PC-9 (cell line): ENCODE results near the gene ABCD3. TPM values are rescaled to one million over a fixed set of nuclear protein-coding genes. Genes with fewer than 3 reads are reported as not detected.

ENCODE experiments used
- BruUV-seq: library from RNA; stranded (reverse); fragments of 400-500 nt; replicated peaks from 2 replicates; lab custom pipeline; 2021; lab: Mats Ljungman, UMichigan
- CTCF ChIA-PET: fragments of 300-600 bp; sonication (Branson Sonifier 250); formaldehyde crosslinking; loops from one replicate; lab custom pipeline; 2022; ENCODE audit warnings: antibody characterized with exemption; lab: Charles Lee
- POLR2A ChIA-PET: fragments of 300-600 bp; sonication (Branson Sonifier 250); formaldehyde crosslinking; loops from one replicate; lab custom pipeline; 2022; ENCODE audit warnings: antibody characterized with exemption; ENCODE audit not compliant: unreplicated experiment; lab: Charles Lee
- DNase-seq, 2 experiments: peaks; one replicate each; pipeline versions ENCODE4 v3.0.0 to v3.0.0-alpha.2; 2015 to 2022; ENCODE audit warnings: mixed read lengths in 1 of 2
- H2AFZ ChIP-seq: fragments of 200-600 bp; sonication (generic); 2 replicates; pipeline ENCODE4 v1.8.1; 2017; ENCODE audit warnings: antibody characterized with exemption
- H3F3A ChIP-seq: fragments of 200-600 bp; sonication (generic); 2 replicates; pipeline ENCODE4 v1.8.1; 2017; ENCODE audit warnings: antibody characterized with exemption, mild to moderate bottlenecking, low read depth; ENCODE audit not compliant: insufficient read depth
- H3K27ac ChIP-seq: fragments of 200-600 bp; sonication (generic); 2 replicates; pipeline ENCODE4 v1.6.1; 2016; ENCODE audit warnings: mixed run types
- H3K27me3 ChIP-seq: fragments of 200-600 bp; sonication (generic); 2 replicates; pipeline ENCODE4 v1.6.1; 2016; ENCODE audit warnings: low read depth, mixed run types; ENCODE audit not compliant: insufficient read depth
- H3K36me3 ChIP-seq: fragments of 200-600 bp; sonication (generic); 2 replicates; pipeline ENCODE4 v1.6.1; 2016; ENCODE audit warnings: low read depth, mixed run types
- H3K4me1 ChIP-seq: fragments of 200-600 bp; sonication (generic); replicated peaks from 2 replicates; pipeline ENCODE4 v1.6.1; 2016; ENCODE audit warnings: mixed run types; ENCODE audit not compliant: insufficient read depth
- H3K4me2 ChIP-seq: fragments of 200-600 bp; sonication (generic); 2 replicates; pipeline ENCODE4 v1.6.1; 2017; ENCODE audit warnings: mixed run types
- H3K4me3 ChIP-seq: fragments of 200-600 bp; sonication (generic); 2 replicates; pipeline ENCODE4 v1.6.1; 2016; ENCODE audit warnings: mixed run types
- H3K79me2 ChIP-seq: fragments of 200-600 bp; sonication (generic); 2 replicates; pipeline ENCODE4 v1.6.1; 2017; ENCODE audit warnings: low read depth, mixed run types
- H3K9me2 ChIP-seq: fragments of 200-600 bp; sonication (generic); 2 replicates; pipeline ENCODE4 v1.8.1; 2017; ENCODE audit warnings: mild to moderate bottlenecking; ENCODE audit not compliant: insufficient read depth
- H3K9me3 ChIP-seq: fragments of 200-600 bp; sonication (generic); 2 replicates; pipeline ENCODE4 v1.8.1; 2016; ENCODE audit warnings: low read depth; ENCODE audit not compliant: insufficient read depth
- H4K20me1 ChIP-seq: fragments of 200-600 bp; sonication (generic); 2 replicates; pipeline ENCODE4 v1.8.1; 2017; ENCODE audit not compliant: insufficient read depth
- CTCF ChIP-seq: fragments of 200-600 bp; sonication (generic); conservative IDR thresholded peaks from 2 replicates; pipeline ENCODE4 v1.6.1; 2017; ENCODE audit warnings: mixed run types, antibody characterized with exemption, mild to moderate bottlenecking, moderate library complexity
- EZH2 ChIP-seq: fragments of 200-600 bp; sonication (generic); IDR thresholded peaks from 2 replicates; pipeline ENCODE4 v1.8.0; 2017; ENCODE audit warnings: antibody characterized with exemption, low read depth
- intact Hi-C: fragments of 100-400 bp; cut with micrococcal nuclease; formaldehyde crosslinking; loops from one replicate; pipeline ENCODE4 v1.10.0; 2022; ENCODE audit not compliant: unreplicated experiment
- total RNA-seq: library from RNA; stranded (reverse); gene quantifications from 2 replicates; pipeline ENCODE4 v1.2.3, GENCODE V29; 2021

Gene ABCD3
- total RNA-seq, 1 experiment from 2014 or later, result 51.6 TPM

GRCh38 chr1:94384485-94385265 lies 33.5 kb upstream of the ABCD3 start:
- BruUV-seq, result no TSS peak
- no peak overlapping the region for H3K4me3 ChIP-seq
- no peaks in the 10 kb centered on the region for H4K20me1 ChIP-seq
- H3K4me2 ChIP-seq, result no peak overlapping the region
- 0 out of 2 replicates have a peak, but pooled peaks cover 2% of the 10 kb centered on the region for H3K9me2 ChIP-seq
- H3K27me3 ChIP-seq, result no peaks in the 10 kb centered on the region
- no peaks in the 10 kb centered on the region for H3K79me2 ChIP-seq
- peak in 1 of 2 experiments; percentile 41 for DNase-seq
- H2AFZ ChIP-seq, result no peak overlapping the region
- TF ChIP-seq CTCF (no peak), EZH2 (no peak)
- ChIA-PET POLR2A (interaction anchor here (0.6 kb wide), 1 partner anchor 49 kb away, joined by 3 read pairs; no protein-coding TSS in a partner anchor), CTCF (no interaction called here)
- intact Hi-C loops, result no loop called here
- no peaks in the 10 kb centered on the region for H3F3A ChIP-seq
- H3K27ac ChIP-seq, result no peak overlapping the region
- peaks cover 6% of the 10 kb centered on the region; the same call in 1 of the 2 replicates for H3K4me1 ChIP-seq
- H3K36me3 ChIP-seq, result no peaks in the 10 kb centered on the region
- 0 out of 2 replicates have a peak, but pooled peaks cover 3% of the 10 kb centered on the region for H3K9me3 ChIP-seq

- Histone ChIP-seq H3F3A (no peaks in the 10 kb centered on the region), H3K4me2 (no peak overlapping the region), H2AFZ (no peak overlapping the region), H3K4me3 (no peak overlapping the region), H3K9me3 (0 out of 2 replicates have a peak, but pooled peaks cover 3% of the 10 kb centered on the region), H4K20me1 (no peaks in the 10 kb centered on the region), H3K27me3 (no peaks in the 10 kb centered on the region), H3K36me3 (no peaks in the 10 kb centered on the region), H3K4me1 (peaks cover 6% of the 10 kb centered on the region; the same call in 1 of the 2 replicates), H3K79me2 (no peaks in the 10 kb centered on the region), H3K9me2 (no peaks in the 10 kb centered on the region), H3K27ac (no peak overlapping the region)
- BruUV-seq, result no TSS peak
- TF ChIP-seq EZH2 (no peak), CTCF (no peak)
- no peak for DNase-seq
- ChIA-PET POLR2A (no interaction called here), CTCF (no interaction called here)
- intact Hi-C loops, result no loop called here
Measured at GRCh38 chr1:94385308-94385929, 32.8 kb upstream of the ABCD3 start.

GRCh38 chr1:94389298-94389697 lies 28.9 kb upstream of the ABCD3 start:
- no peak overlapping the region for H3K4me2 ChIP-seq
- ChIA-PET CTCF (no interaction called here), POLR2A (no interaction called here)
- no peak for DNase-seq
- no peak overlapping the region for H3K27ac ChIP-seq
- H3K9me3 ChIP-seq, result 0 out of 2 replicates have a peak, but pooled peaks cover 3% of the 10 kb centered on the region
- H3K9me2 ChIP-seq, result no peaks in the 10 kb centered on the region
- no peaks in the 10 kb centered on the region for H3K36me3 ChIP-seq
- no peaks in the 10 kb centered on the region for H3K4me1 ChIP-seq
- no TSS peak for BruUV-seq
- TF ChIP-seq CTCF (no peak), EZH2 (no peak)
- no peaks in the 10 kb centered on the region for H4K20me1 ChIP-seq
- H3K79me2 ChIP-seq, result no peaks in the 10 kb centered on the region
- intact Hi-C loops, result no loop called here
- no peaks in the 10 kb centered on the region for H3F3A ChIP-seq
- no peaks in the 10 kb centered on the region for H3K27me3 ChIP-seq
- H3K4me3 ChIP-seq, result no peak overlapping the region
- no peak overlapping the region for H2AFZ ChIP-seq
